GM12878 (cell line): ENCODE measurements around the gene NCKIPSD.

Experiments used
- EP300 ChIP-seq, 2 experiments: fragments of 150-350 bp in 1 of 2; IDR thresholded peaks; 2 replicates each; pipeline ENCODE4 v1.6.1; 2011 to 2012; ENCODE audit warnings: low read depth in 2 of 2, low read length in 2 of 2, borderline replicate concordance in 1 of 2, improper control_type of control experiment in 1 of 2, inconsistent platforms in 1 of 2; ENCODE audit not compliant: control insufficient read depth in 1 of 2
- FOXM1 ChIP-seq: IDR thresholded peaks from 2 replicates; pipeline ENCODE4 v1.6.1; 2012; ENCODE audit warnings: low read depth, mild to moderate bottlenecking, inconsistent platforms, low read length, moderate library complexity
- GABPA ChIP-seq: IDR thresholded peaks from 2 replicates; pipeline ENCODE4 v1.6.1; 2014; ENCODE audit warnings: antibody characterized with exemption, low read depth, mild to moderate bottlenecking, inconsistent platforms
- IRF4 ChIP-seq: IDR thresholded peaks from 2 replicates; pipeline ENCODE4 v1.6.1; 2011; ENCODE audit warnings: low read depth, low read length
- NR2C2 ChIP-seq: IDR thresholded peaks from 2 replicates; pipeline ENCODE4 v1.6.1; 2011; ENCODE audit warnings: borderline replicate concordance, low read depth; ENCODE audit not compliant: control insufficient read depth, insufficient read length
- POLR2A ChIP-seq: IDR thresholded peaks from 2 replicates; pipeline ENCODE4 v1.6.1; 2011; ENCODE audit warnings: low read depth, mild to moderate bottlenecking, low read length
- POLR2AphosphoS5 ChIP-seq: IDR thresholded peaks from 2 replicates; pipeline ENCODE4 v1.6.1; 2011; ENCODE audit warnings: mild to moderate bottlenecking, low read length, inconsistent platforms
- RAD21 ChIP-seq: IDR thresholded peaks from 2 replicates; pipeline ENCODE4 v1.6.1; 2011; ENCODE audit warnings: mild to moderate bottlenecking, low read depth, low read length, moderate library complexity; ENCODE audit not compliant: insufficient read depth
- ZZZ3 ChIP-seq: IDR thresholded peaks from 2 replicates; pipeline ENCODE4 v1.6.1; 2011; ENCODE audit warnings: low read depth; ENCODE audit not compliant: control insufficient read depth, insufficient read length
- TF ChIP-seq, protein P1 (sequence below): IDR thresholded peaks from 2 replicates; pipeline ENCODE4 v1.6.1; 2011; ENCODE audit warnings: low read depth, low read length, improper control_type of control experiment, borderline replicate concordance
- TF ChIP-seq, protein P2 (sequence below), 3 experiments: IDR thresholded peaks in 2 of 3; conservative IDR thresholded peaks in 1 of 3; 2 replicates each; pipeline ENCODE4 v1.5.1; 2011; ENCODE audit warnings: low read depth in 3 of 3, low read length in 3 of 3, mild to moderate bottlenecking in 3 of 3, control low read depth in 2 of 3, moderate library complexity in 2 of 3, inconsistent platforms in 1 of 3, mixed read lengths in 1 of 3; ENCODE audit not compliant: control insufficient read depth in 2 of 3, insufficient read depth in 1 of 3; ENCODE audit errors: extremely low read depth in 1 of 3
- TF ChIP-seq, protein P3 (sequence below): fragments of 450-650 bp; IDR thresholded peaks from 2 replicates; pipeline ENCODE4 v1.6.1; 2016; ENCODE audit warnings: mild to moderate bottlenecking

DNA sequence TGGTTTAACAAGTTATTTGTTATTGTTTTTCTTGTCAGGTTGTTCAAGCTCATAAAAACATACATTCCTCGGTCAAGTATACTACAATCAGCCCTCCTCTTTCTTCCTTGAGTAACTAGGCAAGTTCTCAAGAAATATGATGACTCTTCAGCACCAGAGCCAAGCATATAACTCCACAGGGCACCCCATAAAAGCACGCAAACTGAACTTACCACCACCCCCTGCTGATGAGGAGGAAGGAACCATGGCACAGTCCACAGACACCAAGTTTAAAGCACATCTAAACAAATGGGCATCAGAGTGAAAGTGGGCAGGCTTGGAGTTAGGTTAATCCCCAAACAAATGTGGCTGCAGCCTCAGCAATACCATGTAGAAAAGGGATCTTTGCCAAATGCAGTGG lies 26.0 kb upstream of the NCKIPSD start:
- TF ChIP-seq, protein P1, sequence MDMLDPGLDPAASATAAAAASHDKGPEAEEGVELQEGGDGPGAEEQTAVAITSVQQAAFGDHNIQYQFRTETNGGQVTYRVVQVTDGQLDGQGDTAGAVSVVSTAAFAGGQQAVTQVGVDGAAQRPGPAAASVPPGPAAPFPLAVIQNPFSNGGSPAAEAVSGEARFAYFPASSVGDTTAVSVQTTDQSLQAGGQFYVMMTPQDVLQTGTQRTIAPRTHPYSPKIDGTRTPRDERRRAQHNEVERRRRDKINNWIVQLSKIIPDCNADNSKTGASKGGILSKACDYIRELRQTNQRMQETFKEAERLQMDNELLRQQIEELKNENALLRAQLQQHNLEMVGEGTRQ = no peak
- no peak for TF ChIP-seq POLR2AphosphoS5
- TF ChIP-seq, protein P2, sequence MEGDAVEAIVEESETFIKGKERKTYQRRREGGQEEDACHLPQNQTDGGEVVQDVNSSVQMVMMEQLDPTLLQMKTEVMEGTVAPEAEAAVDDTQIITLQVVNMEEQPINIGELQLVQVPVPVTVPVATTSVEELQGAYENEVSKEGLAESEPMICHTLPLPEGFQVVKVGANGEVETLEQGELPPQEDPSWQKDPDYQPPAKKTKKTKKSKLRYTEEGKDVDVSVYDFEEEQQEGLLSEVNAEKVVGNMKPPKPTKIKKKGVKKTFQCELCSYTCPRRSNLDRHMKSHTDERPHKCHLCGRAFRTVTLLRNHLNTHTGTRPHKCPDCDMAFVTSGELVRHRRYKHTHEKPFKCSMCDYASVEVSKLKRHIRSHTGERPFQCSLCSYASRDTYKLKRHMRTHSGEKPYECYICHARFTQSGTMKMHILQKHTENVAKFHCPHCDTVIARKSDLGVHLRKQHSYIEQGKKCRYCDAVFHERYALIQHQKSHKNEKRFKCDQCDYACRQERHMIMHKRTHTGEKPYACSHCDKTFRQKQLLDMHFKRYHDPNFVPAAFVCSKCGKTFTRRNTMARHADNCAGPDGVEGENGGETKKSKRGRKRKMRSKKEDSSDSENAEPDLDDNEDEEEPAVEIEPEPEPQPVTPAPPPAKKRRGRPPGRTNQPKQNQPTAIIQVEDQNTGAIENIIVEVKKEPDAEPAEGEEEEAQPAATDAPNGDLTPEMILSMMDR (IDR thresholded peaks at IDR 0.05 in 2 of 3, conservative IDR thresholded peaks at IDR 0.05 in 1 of 3; ENCODE audit: control insufficient read depth in 2 of 3, extremely low read depth in 1 of 3, insufficient read depth in 1 of 3, low read depth in 3 of 3, low read length in 3 of 3) = no peak
- TF ChIP-seq POLR2A = no peak
- TF ChIP-seq EP300 (IDR thresholded peaks at IDR 0.05; ENCODE audit: borderline replicate concordance in 1 of 2, control insufficient read depth in 1 of 2, low read depth in 2 of 2, low read length in 2 of 2) = no peak
- TF ChIP-seq IRF4 = no peak
- TF ChIP-seq FOXM1 = no peak
- TF ChIP-seq, protein P3, sequence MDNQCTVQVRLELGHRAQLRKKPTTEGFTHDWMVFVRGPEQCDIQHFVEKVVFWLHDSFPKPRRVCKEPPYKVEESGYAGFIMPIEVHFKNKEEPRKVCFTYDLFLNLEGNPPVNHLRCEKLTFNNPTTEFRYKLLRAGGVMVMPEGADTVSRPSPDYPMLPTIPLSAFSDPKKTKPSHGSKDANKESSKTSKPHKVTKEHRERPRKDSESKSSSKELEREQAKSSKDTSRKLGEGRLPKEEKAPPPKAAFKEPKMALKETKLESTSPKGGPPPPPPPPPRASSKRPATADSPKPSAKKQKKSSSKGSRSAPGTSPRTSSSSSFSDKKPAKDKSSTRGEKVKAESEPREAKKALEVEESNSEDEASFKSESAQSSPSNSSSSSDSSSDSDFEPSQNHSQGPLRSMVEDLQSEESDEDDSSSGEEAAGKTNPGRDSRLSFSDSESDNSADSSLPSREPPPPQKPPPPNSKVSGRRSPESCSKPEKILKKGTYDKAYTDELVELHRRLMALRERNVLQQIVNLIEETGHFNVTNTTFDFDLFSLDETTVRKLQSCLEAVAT = no peak
- no peak for TF ChIP-seq ZZZ3
- TF ChIP-seq RAD21 = no peak
- no peak for TF ChIP-seq GABPA
- no peak for TF ChIP-seq NR2C2
